K562 (cell line): ENCODE data around the gene NR1H2. TPM values are rescaled to one million over a fixed set of nuclear protein-coding genes. Genes with fewer than 3 reads are reported as not detected.

Experiments
- ARID3B ChIP-seq: fragments of 250-450 bp; sonication (Bioruptor Pico); IDR thresholded peaks from 2 replicates; pipeline ENCODE4 v1.4.0; 2020; ENCODE audit warnings: borderline replicate concordance
- HSF4 ChIP-seq: fragments of 250-450 bp; sonication (Bioruptor Pico); IDR thresholded peaks from 2 replicates; pipeline ENCODE4 v2.1.2; 2022; ENCODE audit warnings: mild to moderate bottlenecking, moderate library complexity, borderline replicate concordance
- KDM4B ChIP-seq, 2 experiments: fragments of 450-650 bp in 1 of 2; sonication (generic) in 1 of 2; IDR thresholded peaks; 2 replicates each; pipeline ENCODE4 v1.6.1; 2016 to 2017; ENCODE audit warnings: borderline replicate concordance in 2 of 2, antibody characterized with exemption in 1 of 2, low read depth in 1 of 2, mild to moderate bottlenecking in 1 of 2
- ZNF589 ChIP-seq: fragments of 200-800 bp; sonication (Bioruptor generic); IDR thresholded peaks from 2 replicates; pipeline ENCODE4 v1.6.1; 2016; ENCODE audit warnings: low read depth, missing genetic modification characterization, missing compliant biosample characterization
- polyA plus RNA-seq, 8 experiments: library from polyadenylated mRNA; depleted of rRNA in 4 of 8; stranded (reverse) in 5 of 8; unstranded in 3 of 8; fragments of >200 nt; fragmentation: Nextera tagmentation in 2 of 8; fragmentation: Illumina TruSeq in 1 of 8; extraction: Ambion mirVana in 2 of 8; extraction: Trizol in 1 of 8; gene quantifications; 2 replicates each; pipeline versions ENCODE4 v1.2.1 to v1.2.3, GENCODE V29; 2011 to 2014; ENCODE audit warnings: inconsistent platforms in 1 of 8, missing spikeins in 1 of 8
- total RNA-seq, 7 experiments: library from RNA; depleted of rRNA in 6 of 7; stranded (reverse); fragments of >200 nt in 6 of 7; fragmentation: Illumina TruSeq in 2 of 7; extraction: Trizol in 2 of 7; gene quantifications; 2 replicates each; pipeline versions ENCODE4 v1.2.1 to v1.2.3, GENCODE V29; 2011 to 2021; ENCODE audit warnings: low replicate concordance in 1 of 7
- TF ChIP-seq, protein P1 (sequence below): fragments of 450-650 bp; IDR thresholded peaks from 2 replicates; pipeline ENCODE4 v1.6.1; 2016; ENCODE audit warnings: low read depth

Gene NR1H2
- total and polyA plus RNA-seq, 9 of the 15 experiments (the other 6 are each of a cell fraction or from before 2014, with no cell fraction given) = 0.11 to 73.8 (median 24.0) TPM

GRCh38 chr19:50383852-50384684 lies 7.8 kb downstream of the NR1H2 start, which contains the start of gene POLD1 (continued):
- TF ChIP-seq, protein P1, sequence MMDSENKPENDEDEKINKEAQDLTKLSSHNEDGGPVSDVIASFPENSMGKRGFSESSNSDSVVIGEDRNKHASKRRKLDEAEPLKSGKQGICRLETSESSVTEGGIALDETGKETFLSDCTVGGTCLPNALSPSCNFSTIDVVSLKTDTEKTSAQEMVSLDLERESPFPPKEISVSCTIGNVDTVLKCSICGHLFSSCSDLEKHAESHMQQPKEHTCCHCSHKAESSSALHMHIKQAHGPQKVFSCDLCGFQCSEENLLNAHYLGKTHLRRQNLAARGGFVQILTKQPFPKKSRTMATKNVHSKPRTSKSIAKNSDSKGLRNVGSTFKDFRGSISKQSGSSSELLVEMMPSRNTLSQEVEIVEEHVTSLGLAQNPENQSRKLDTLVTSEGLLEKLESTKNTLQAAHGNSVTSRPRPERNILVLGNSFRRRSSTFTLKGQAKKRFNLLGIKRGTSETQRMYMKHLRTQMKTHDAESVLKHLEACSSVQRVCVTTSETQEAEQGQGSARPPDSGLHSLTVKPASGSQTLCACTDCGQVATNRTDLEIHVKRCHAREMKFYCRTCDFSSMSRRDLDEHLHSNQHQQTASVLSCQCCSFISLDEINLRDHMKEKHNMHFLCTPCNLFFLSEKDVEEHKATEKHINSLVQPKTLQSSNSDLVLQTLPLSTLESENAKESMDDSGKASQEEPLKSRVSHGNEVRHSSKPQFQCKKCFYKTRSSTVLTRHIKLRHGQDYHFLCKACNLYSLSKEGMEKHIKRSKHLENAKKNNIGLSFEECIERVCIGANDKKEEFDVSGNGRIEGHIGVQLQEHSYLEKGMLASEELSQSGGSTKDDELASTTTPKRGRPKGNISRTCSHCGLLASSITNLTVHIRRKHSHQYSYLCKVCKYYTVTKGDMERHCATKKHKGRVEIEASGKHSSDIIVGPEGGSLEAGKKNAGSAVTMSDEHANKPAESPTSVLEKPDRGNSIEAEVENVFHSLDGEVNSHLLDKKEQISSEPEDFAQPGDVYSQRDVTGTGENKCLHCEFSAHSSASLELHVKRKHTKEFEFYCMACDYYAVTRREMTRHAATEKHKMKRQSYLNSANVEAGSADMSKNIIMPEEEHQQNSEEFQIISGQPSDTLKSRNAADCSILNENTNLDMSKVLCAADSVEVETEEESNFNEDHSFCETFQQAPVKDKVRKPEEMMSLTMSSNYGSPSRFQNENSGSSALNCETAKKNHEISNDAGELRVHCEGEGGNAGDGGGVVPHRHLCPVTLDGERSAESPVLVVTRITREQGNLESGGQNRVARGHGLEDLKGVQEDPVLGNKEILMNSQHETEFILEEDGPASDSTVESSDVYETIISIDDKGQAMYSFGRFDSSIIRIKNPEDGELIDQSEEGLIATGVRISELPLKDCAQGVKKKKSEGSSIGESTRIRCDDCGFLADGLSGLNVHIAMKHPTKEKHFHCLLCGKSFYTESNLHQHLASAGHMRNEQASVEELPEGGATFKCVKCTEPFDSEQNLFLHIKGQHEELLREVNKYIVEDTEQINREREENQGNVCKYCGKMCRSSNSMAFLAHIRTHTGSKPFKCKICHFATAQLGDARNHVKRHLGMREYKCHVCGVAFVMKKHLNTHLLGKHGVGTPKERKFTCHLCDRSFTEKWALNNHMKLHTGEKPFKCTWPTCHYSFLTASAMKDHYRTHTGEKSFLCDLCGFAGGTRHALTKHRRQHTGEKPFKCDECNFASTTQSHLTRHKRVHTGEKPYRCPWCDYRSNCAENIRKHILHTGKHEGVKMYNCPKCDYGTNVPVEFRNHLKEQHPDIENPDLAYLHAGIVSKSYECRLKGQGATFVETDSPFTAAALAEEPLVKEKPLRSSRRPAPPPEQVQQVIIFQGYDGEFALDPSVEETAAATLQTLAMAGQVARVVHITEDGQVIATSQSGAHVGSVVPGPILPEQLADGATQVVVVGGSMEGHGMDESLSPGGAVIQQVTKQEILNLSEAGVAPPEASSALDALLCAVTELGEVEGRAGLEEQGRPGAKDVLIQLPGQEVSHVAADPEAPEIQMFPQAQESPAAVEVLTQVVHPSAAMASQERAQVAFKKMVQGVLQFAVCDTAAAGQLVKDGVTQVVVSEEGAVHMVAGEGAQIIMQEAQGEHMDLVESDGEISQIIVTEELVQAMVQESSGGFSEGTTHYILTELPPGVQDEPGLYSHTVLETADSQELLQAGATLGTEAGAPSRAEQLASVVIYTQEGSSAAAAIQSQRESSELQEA = no peak
- TF ChIP-seq HSF4 (CRISPR knock-in tag) = no peak
- no peak for TF ChIP-seq ARID3B (CRISPR knock-in tag)
- TF ChIP-seq ZNF589 = no peak
- no peak for TF ChIP-seq KDM4B (IDR thresholded peaks at IDR 0.05; ENCODE audit: borderline replicate concordance in 2 of 2, low read depth in 1 of 2)
